Progenitor cell of endocrine pancreas (in vitro differentiated cells): Measurements from ENCODE around the gene SLU7. TPM values are rescaled to one million over a fixed set of nuclear protein-coding genes. Genes with fewer than 3 reads are reported as not detected.

ENCODE experiments used
- DNase-seq: peaks from one replicate; pipeline ENCODE4 v3.0.0; 2021; ENCODE audit warnings: low spot score; ENCODE audit not compliant: unreplicated experiment
- H3K27ac Mint-ChIP-seq: 2 replicates; pipeline ENCODE4 v1.8.0; 2021; ENCODE audit warnings: mild to moderate bottlenecking, moderate library complexity, mixed read lengths
- H3K27me3 Mint-ChIP-seq: 2 replicates; pipeline ENCODE4 v1.8.0; 2021; ENCODE audit warnings: mixed read lengths
- H3K36me3 Mint-ChIP-seq: 2 replicates; pipeline ENCODE4 v1.8.0; 2022; ENCODE audit warnings: mixed read lengths; ENCODE audit not compliant: insufficient read depth
- H3K4me1 Mint-ChIP-seq: 2 replicates; pipeline ENCODE4 v1.8.0; 2021; ENCODE audit warnings: low read depth, mixed read lengths
- H3K4me3 Mint-ChIP-seq: 2 replicates; pipeline ENCODE4 v1.8.0; 2021; ENCODE audit warnings: low read depth, mild to moderate bottlenecking, moderate library complexity, mixed read lengths
- H3K9me3 Mint-ChIP-seq: 2 replicates; pipeline ENCODE4 v1.8.0; 2021; ENCODE audit warnings: low read depth, mixed read lengths
- total RNA-seq: library from RNA; stranded (reverse); gene quantifications from 2 replicates; pipeline ENCODE4 v1.2.1, GENCODE V29; 2021
- TF ChIP-seq, protein P1 (sequence below): fragments of 200-600 bp; sonication (generic); IDR thresholded peaks from one replicate; pipeline ENCODE4 v1.5.0; 2021; ENCODE audit warnings: antibody characterized with exemption, mild to moderate bottlenecking; ENCODE audit not compliant: unreplicated experiment

SLU7 gene
- total RNA-seq, 1 donor from 2014 or later: 43.1 TPM

GRCh38 chr5:160356550-160357347 lies 62.1 kb downstream of the SLU7 start:
- Mint-ChIP-seq H3K27ac (no peak overlapping the region), H3K4me3 (no peak overlapping the region), H3K36me3 (no peaks in the 10 kb centered on the region), H3K27me3 (peaks cover 9% of the 10 kb centered on the region), H3K4me1 (peaks cover 10% of the 10 kb centered on the region), H3K9me3 (no peaks in the 10 kb centered on the region)
- no peak for DNase-seq
- TF ChIP-seq, protein P1, sequence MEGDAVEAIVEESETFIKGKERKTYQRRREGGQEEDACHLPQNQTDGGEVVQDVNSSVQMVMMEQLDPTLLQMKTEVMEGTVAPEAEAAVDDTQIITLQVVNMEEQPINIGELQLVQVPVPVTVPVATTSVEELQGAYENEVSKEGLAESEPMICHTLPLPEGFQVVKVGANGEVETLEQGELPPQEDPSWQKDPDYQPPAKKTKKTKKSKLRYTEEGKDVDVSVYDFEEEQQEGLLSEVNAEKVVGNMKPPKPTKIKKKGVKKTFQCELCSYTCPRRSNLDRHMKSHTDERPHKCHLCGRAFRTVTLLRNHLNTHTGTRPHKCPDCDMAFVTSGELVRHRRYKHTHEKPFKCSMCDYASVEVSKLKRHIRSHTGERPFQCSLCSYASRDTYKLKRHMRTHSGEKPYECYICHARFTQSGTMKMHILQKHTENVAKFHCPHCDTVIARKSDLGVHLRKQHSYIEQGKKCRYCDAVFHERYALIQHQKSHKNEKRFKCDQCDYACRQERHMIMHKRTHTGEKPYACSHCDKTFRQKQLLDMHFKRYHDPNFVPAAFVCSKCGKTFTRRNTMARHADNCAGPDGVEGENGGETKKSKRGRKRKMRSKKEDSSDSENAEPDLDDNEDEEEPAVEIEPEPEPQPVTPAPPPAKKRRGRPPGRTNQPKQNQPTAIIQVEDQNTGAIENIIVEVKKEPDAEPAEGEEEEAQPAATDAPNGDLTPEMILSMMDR: no peak

GRCh38 chr5:160354666-160355065 lies 64.2 kb downstream of the SLU7 start:
- no peak overlapping the region for H3K27ac Mint-ChIP-seq
- H3K4me1 Mint-ChIP-seq: peaks cover 8% of the 10 kb centered on the region
- no peaks in the 10 kb centered on the region for H3K9me3 Mint-ChIP-seq
- DNase-seq: no peak
- peaks cover 3% of the 10 kb centered on the region for H3K27me3 Mint-ChIP-seq
- TF ChIP-seq, protein P1: no peak
- H3K4me3 Mint-ChIP-seq: no peak overlapping the region
- H3K36me3 Mint-ChIP-seq: no peaks in the 10 kb centered on the region

DNA sequence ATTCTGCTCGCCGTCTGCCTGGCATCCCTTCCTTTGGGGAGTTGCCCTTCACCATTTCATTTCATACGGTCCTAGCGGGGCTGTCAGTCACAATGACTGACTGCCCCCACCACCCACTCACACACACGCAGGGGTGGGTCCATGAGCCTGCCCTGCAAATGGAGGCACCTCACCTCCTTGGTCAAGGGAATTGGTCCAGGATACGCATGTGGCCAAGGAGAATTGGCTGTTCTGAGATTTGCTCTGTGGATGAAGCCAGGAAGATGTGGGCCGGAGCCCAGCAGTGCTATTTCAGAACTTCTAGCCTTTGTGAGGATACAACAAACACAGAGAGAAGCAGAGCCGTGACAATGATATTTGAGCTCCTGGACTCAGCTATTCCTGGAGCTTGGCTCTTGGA lies 65.5 kb downstream of the SLU7 start:
- Mint-ChIP-seq H3K4me3 (no peak overlapping the region), H3K27me3 (peaks cover 4% of the 10 kb centered on the region), H3K4me1 (peaks cover 8% of the 10 kb centered on the region), H3K9me3 (no peaks in the 10 kb centered on the region), H3K36me3 (no peaks in the 10 kb centered on the region), H3K27ac (no peak overlapping the region)
- no peak for DNase-seq
- TF ChIP-seq, protein P1: no peak

DNA sequence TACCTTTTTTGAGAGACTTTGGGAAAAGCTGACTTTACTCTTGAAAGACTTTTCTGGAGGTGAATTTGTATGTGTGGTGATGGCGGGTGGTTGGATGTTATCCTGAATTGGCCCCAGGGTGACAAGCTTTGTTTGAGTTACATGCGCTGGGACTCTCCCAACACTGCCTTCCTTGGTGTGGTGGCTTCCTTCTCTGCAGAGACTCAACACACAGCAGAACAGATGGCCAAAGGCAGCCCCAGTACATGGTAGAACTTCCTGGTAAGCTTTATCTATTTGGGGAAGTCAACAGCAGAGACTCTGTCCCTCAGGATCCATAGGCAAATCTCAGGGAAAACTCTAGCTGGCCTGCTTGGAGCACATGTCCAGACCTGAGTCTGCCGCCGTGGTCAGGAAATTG lies 66.6 kb downstream of the SLU7 start:
- H3K4me3 Mint-ChIP-seq: no peak overlapping the region
- TF ChIP-seq, protein P1: no peak
- DNase-seq: no peak
- no peaks in the 10 kb centered on the region for H3K36me3 Mint-ChIP-seq
- no peaks in the 10 kb centered on the region for H3K9me3 Mint-ChIP-seq
- H3K4me1 Mint-ChIP-seq: peaks cover 6% of the 10 kb centered on the region
- peaks cover 4% of the 10 kb centered on the region for H3K27me3 Mint-ChIP-seq
- no peak overlapping the region for H3K27ac Mint-ChIP-seq

Other genes starting within 250 kb of the SLU7 start
- 0.55 TPM in 1 of 2 replicates, not detected in the other for gene FABP6, start 189.6 kb downstream of the SLU7 start, total RNA-seq
- gene CCNJL, start 106.5 kb downstream of the SLU7 start, total RNA-seq: 23.1 and 29.0 TPM in 2 replicates
- 0.11 and 0.14 TPM in 2 replicates for gene C1QTNF2, start 48.5 kb downstream of the SLU7 start, total RNA-seq
- gene FAM200C, start 19.0 kb downstream of the SLU7 start, total RNA-seq: 6.5 and 7.0 TPM in 2 replicates
- gene PTTG1, start 2.8 kb upstream of the SLU7 start, total RNA-seq: 48.2 and 50.0 TPM in 2 replicates